ENCODE results near the gene PET100. TPM values are rescaled to one million over a fixed set of nuclear protein-coding genes. Genes with fewer than 3 reads are reported as not detected.

The PET100 gene
- polyA plus RNA-seq, 1 donor (not counting 4 experiments of a cell fraction or from before 2014, with no cell fraction given), result 85.8 TPM

DNA sequence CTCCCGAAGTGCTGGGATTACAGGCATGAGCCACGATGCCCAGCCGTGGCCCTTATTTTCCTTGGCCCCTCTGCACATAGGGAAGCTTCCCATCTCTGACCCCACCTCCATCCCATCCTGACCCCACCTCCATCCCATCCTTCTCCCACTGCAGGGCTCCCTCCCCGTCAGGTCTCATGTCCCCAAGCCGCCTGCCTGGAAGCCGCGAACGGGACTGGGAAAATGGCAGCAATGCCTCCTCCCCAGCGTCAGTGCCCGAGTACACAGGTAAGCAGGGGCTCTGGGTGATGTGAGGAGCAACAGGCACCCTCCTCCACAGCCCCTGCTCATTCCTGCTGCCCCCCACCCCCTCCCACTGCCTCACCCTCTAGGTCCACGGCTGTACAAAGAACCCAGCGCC, 12.4 kb upstream of the PET100 start:
- Histone ChIP-seq H3K79me2 (ENCODE audit: control insufficient read depth, insufficient read depth, low read length) (no peaks in the 10 kb centered on the region), H3K4me1 (ENCODE audit: control insufficient read depth, extremely low read depth, insufficient read depth, low read length) (no peaks in the 10 kb centered on the region), H2AFZ (ENCODE audit: control insufficient read depth, low read length) (no peak overlapping the region), H3K27me3 (ENCODE audit: control insufficient read depth, extremely low read depth, insufficient read depth, low read length) (no peaks in the 10 kb centered on the region), H3K9ac (ENCODE audit: control insufficient read depth, extremely low read depth, insufficient read depth, low read length) (no peak overlapping the region), H3K9me1 (ENCODE audit: control insufficient read depth, extremely low read depth, insufficient read depth, low read length) (no peaks in the 10 kb centered on the region), H3K4me2 (ENCODE audit: control insufficient read depth, extremely low read depth, insufficient read depth, low read depth, low read length) (no peak overlapping the region), H3K27ac (ENCODE audit: control insufficient read depth, insufficient read depth, low read length) (no peak overlapping the region), H3K4me3 (ENCODE audit: control insufficient read depth in 2 of 3, extremely low read depth in 1 of 3, insufficient read depth in 2 of 3, low read depth in 1 of 3, low read length in 3 of 3) (no peak overlapping the region), H3K9me3 (ENCODE audit: control insufficient read depth, low read depth, low read length) (no peaks in the 10 kb centered on the region), H4K20me1 (ENCODE audit: control insufficient read depth, extremely low read depth, insufficient read depth, low read length) (no peaks in the 10 kb centered on the region), H3K36me3 (ENCODE audit: control insufficient read depth in 2 of 2, extremely low read depth in 1 of 2, insufficient read depth in 2 of 2, low read length in 2 of 2) (peaks cover 13 to 14% of the 10 kb centered on the region in 2 experiments)
- DNase-seq (ENCODE audit: low read depth, low spot score) (no peak), FAIRE-seq (no peak)
- dilution Hi-C loops (cut with MboI; ENCODE audit: extremely low pct_ligation_motif_present, low sequenced_read_pairs), result no loop called here
- TF ChIP-seq, protein P1, sequence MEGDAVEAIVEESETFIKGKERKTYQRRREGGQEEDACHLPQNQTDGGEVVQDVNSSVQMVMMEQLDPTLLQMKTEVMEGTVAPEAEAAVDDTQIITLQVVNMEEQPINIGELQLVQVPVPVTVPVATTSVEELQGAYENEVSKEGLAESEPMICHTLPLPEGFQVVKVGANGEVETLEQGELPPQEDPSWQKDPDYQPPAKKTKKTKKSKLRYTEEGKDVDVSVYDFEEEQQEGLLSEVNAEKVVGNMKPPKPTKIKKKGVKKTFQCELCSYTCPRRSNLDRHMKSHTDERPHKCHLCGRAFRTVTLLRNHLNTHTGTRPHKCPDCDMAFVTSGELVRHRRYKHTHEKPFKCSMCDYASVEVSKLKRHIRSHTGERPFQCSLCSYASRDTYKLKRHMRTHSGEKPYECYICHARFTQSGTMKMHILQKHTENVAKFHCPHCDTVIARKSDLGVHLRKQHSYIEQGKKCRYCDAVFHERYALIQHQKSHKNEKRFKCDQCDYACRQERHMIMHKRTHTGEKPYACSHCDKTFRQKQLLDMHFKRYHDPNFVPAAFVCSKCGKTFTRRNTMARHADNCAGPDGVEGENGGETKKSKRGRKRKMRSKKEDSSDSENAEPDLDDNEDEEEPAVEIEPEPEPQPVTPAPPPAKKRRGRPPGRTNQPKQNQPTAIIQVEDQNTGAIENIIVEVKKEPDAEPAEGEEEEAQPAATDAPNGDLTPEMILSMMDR (optimal IDR thresholded peaks at IDR 0.05 in 1 of 3, IDR thresholded peaks at IDR 0.05 in 1 of 3, conservative IDR thresholded peaks at IDR 0.05 in 1 of 3; ENCODE audit: extremely low read depth in 1 of 3, insufficient read depth in 2 of 3, low read length in 3 of 3), result no peak
- no peak for TF ChIP-seq EZH2 (IDR thresholded peaks at IDR 0.05; ENCODE audit: low read length)

DNA sequence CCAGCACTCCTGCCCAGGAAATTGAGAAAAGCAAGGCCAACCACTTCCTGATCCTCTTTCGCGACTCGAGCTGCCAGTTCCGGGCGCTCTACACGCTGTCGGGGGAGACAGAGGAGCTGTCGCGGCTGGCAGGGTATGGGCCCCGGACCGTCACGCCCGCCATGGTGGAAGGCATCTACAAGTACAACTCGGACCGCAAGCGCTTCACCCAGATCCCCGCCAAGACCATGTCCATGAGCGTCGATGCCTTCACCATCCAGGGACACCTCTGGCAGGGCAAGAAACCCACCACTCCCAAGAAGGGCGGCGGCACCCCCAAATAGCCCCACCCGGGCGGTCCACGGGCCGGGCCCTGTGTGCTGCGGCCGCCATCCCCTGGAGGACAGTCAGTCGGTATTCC, 11.9 kb upstream of the PET100 start:
- Histone ChIP-seq H4K20me1 (ENCODE audit: control insufficient read depth, extremely low read depth, insufficient read depth, low read length) (no peaks in the 10 kb centered on the region), H3K9me1 (ENCODE audit: control insufficient read depth, extremely low read depth, insufficient read depth, low read length) (no peaks in the 10 kb centered on the region), H3K36me3 (ENCODE audit: control insufficient read depth in 2 of 2, extremely low read depth in 1 of 2, insufficient read depth in 2 of 2, low read length in 2 of 2) (peaks cover 12 to 14% of the 10 kb centered on the region in 2 experiments), H3K4me3 (ENCODE audit: control insufficient read depth in 2 of 3, extremely low read depth in 1 of 3, insufficient read depth in 2 of 3, low read depth in 1 of 3, low read length in 3 of 3) (no peak overlapping the region), H3K79me2 (ENCODE audit: control insufficient read depth, insufficient read depth, low read length) (no peaks in the 10 kb centered on the region), H3K27me3 (ENCODE audit: control insufficient read depth, extremely low read depth, insufficient read depth, low read length) (no peaks in the 10 kb centered on the region), H3K9ac (ENCODE audit: control insufficient read depth, extremely low read depth, insufficient read depth, low read length) (no peak overlapping the region), H3K4me2 (ENCODE audit: control insufficient read depth, extremely low read depth, insufficient read depth, low read depth, low read length) (no peak overlapping the region), H3K27ac (ENCODE audit: control insufficient read depth, insufficient read depth, low read length) (no peak overlapping the region), H2AFZ (ENCODE audit: control insufficient read depth, low read length) (no peak overlapping the region), H3K4me1 (ENCODE audit: control insufficient read depth, extremely low read depth, insufficient read depth, low read length) (no peaks in the 10 kb centered on the region), H3K9me3 (ENCODE audit: control insufficient read depth, low read depth, low read length) (no peaks in the 10 kb centered on the region)
- TF ChIP-seq, protein P1 (optimal IDR thresholded peaks at IDR 0.05 in 1 of 3, IDR thresholded peaks at IDR 0.05 in 1 of 3, conservative IDR thresholded peaks at IDR 0.05 in 1 of 3; ENCODE audit: extremely low read depth in 1 of 3, insufficient read depth in 2 of 3, low read length in 3 of 3), result no peak
- TF ChIP-seq EZH2 (IDR thresholded peaks at IDR 0.05; ENCODE audit: low read length), result no peak
- FAIRE-seq (no peak), DNase-seq (ENCODE audit: low read depth, low spot score) (no peak)
- dilution Hi-C loops (cut with MboI; ENCODE audit: extremely low pct_ligation_motif_present, low sequenced_read_pairs), result no loop called here
